GM18951 (cell line): ENCODE data around the gene KCNN4.
A peak's percentile ranks its signal among the peaks of the same experiment; 100 is the strongest.

ENCODE experiments used
- POLR2A ChIP-seq: IDR thresholded peaks from 4 replicates; pipeline ENCODE4 v1.6.1; 2011; ENCODE audit warnings: mild to moderate bottlenecking; ENCODE audit not compliant: insufficient read length, insufficient read depth; ENCODE audit errors: extremely low read depth
- in situ Hi-C: fragments of 300-500 bp; cut with MboI; formaldehyde crosslinking; loops from one replicate; pipeline ENCODE4 v1.12.0; 2022; ENCODE audit warnings: low sequenced_read_pairs, mixed read lengths, inconsistent platforms; ENCODE audit not compliant: unreplicated experiment

Gene KCNN4

DNA sequence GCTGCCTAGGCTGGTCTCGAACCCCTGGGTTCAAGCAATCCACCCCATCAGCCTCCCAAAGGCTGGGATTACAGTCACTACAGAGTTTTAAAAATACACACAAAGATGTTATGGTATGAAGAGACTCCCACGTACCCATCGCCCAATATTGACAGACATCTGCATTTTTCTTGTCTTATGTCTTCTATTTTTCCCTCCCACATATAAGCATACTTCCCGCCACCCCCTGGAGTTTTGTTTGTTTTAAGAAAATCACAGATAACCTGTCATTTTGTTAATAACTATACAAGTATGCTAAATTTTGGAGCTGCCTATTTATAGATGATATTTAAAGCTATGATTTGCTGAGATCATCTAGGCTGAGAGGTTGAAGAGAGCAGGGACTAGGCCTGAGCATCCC lies 19.8 kb downstream of the KCNN4 start:
- in situ Hi-C loops: no loop called here
- no peak for TF ChIP-seq POLR2A

DNA sequence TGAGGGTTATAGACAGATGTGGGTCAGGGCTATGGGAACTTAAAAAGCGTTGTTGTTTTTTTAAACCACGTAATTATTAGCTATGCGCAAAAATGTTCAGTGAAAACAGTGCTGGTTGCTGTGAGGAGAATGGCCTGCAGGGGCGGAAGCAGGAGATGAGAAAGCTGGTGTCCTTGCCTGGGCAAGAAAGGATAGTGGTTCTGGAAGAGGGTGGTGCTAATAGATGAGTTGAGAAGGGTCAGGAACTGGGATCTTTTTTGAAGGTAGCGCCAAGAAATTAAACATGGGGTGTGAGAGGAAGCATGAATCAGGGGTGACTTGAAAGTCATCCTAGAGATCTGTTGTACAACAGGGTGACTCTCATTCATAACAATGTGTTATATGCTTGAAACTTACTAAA lies 21.3 kb downstream of the KCNN4 start:
- in situ Hi-C loops: no loop called here
- TF ChIP-seq POLR2A: no peak

DNA sequence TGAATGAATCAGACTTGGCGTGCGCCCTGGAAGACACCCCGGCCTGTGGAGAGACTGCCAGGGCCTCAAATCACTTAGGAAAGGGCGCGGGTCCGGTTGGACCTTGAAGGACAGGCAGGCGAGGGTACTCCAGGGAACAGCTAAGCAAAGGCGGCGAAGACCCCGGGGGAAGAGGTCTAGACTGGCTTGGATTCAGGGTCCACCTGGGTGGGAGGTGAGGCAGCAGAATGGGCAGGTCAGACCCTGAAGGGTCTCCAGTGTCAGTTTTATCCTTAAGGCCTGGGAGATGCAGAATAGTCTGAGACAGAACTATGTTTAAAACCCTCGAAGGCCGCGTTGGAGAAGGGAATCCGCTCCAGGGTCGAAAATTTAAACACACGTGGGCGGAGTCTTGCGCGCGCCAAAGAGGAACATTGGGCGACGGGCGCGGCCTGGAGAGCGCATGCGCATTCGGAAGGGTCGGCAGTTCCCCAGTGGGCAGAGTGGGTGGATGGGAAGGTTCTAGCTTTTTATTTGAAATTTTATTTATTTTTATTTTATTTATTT lies 25.4 kb downstream of the KCNN4 start:
- peak; percentile 62 for TF ChIP-seq POLR2A
- in situ Hi-C loops: no loop called here

DNA sequence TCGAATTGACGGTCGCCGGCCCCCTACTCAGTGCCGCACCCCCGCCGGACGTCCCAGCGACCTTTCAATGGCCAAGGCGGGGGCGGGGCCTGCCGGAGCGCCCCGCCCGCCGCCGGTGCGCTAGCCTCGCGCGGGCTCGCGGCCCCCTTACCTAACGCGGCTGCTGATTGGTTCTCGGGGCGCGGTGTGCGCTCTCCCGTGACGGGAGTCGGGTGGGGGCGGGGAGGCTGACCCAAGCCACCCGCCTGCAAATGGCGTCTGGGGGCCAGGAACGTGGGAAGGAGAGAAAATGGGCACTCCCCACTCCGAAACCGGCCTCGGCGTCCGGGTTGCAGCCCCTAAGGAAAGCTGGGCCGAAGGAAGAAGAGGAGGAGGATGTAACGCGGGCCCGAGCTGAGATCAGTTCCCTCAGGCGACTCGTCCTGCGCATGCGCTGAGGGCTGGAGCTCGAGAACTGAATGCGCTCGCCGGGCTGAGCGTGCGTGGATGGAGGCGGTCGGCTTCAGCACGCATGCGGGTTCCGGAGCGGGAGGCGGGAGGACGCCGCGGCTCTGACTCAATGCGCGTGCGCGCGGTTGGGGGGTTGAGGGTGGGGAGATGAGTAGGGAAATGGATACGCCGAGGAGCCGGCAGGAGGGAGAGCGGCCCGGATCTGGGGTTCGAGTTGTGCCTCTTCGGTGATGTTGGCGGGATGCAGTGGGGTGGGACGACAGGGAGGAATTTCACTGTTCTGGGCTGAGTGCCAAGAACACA lies 26.1 kb downstream of the KCNN4 start, which contains the start of gene SMG9:
TSS of gene SMG9 (minus strand) at position 460 of the 753 bp plus-strand sequence. CDS start 4,221 bp downstream, outside the sequence.
- in situ Hi-C loops: no loop called here
- peak; percentile 66 for TF ChIP-seq POLR2A

DNA sequence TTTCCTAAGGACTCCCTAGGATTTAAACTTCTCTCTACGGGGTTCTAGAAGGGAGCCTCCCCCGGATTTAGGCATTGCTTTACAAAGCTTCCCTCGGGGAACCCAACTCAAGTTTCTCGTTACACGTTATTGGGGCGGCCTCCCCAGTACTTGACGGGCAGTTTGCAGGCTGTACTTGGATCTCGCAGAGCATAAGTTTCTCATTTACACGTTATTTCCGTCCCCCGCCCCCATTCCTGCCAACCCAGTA lies 26.6 kb downstream of the KCNN4 start:
- no peak for TF ChIP-seq POLR2A
- in situ Hi-C loops: no loop called here

DNA sequence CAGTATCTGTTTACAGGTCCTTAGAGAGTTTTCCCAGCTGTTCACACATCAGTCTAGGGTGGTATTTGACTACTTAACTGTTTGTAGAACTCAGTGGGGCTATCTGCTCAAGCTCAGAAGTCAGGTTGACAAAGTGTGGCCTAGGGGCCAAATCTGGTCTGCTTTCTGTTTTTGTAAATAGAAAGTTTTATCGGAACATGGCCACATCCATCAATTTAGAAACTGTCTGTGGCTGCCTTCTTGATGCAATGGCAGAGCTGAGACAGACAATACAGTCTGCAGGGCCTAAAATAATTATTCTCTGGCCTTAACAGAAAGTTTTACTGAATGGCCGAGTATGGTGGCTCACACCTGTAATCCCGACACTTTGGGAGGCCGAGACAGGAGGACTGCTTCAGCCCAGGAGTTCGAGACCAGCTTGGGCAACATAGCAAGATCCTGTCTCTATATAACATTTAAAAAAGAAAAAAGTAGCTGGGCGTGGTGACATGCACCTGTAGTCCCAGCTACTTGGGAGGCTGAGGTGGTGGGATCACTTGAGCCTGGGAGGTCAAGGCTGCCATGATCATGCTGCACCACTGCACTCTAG lies 28.4 kb downstream of the KCNN4 start:
- TF ChIP-seq POLR2A: no peak
- in situ Hi-C loops: no loop called here

DNA sequence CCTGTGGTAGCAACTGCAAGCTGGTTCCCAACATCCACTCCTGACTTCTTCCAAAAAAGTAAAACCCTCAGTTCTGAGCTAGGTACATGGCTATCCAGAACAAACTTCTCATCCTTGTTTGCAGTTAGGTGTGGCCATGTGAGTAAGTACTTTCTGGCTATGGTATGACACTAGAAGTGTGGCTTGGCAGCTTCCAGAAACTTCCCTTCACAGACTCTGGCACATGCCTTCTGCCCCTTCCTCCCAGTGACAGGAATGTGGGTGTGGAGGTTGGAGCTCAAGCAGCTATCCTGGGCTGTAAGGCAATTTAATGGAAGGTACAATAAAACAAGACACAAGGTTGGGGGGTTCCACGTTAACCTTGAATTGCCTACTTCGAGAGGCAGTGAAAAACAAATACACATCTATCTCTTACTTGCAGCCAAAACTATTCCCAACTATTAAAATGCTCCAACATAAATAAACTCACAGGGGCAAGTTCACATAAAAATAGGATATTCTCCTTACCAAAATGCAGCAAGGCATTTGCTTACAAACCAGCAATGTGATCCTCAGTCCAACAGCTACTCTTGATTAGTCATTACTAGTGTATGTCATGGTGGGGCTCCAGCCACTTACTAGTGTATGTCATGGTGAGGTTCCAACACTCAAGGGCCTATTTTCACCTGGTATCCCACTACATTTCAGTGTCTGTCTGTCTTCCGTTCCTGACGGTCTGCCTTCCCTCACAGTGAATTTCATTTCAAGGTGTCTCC lies 29.1 kb downstream of the KCNN4 start:
- in situ Hi-C loops: no loop called here

DNA sequence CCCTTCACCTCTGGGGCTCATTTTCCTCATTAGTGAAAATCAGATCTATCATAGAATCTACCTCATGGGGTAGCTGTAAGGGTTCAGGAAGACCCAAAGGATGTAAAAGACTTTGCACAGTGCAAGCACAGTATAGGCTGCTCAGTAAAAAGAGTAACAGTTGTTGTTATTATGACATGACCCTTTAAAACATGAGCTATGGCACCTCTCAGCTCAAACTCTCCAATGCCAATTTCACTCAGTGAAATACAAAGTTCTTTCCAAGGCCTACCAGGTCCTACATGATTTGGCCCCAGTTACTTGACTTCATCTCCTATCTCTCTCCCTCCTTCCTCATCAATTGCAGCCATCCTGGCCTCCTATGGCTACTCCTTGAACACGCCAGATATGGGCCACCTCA lies 30.9 kb downstream of the KCNN4 start:
- no peak for TF ChIP-seq POLR2A
- in situ Hi-C loops: no loop called here

More for the DNA sequence above, 29.1 kb downstream of the KCNN4 start:
- no peak for TF ChIP-seq POLR2A

DNA sequence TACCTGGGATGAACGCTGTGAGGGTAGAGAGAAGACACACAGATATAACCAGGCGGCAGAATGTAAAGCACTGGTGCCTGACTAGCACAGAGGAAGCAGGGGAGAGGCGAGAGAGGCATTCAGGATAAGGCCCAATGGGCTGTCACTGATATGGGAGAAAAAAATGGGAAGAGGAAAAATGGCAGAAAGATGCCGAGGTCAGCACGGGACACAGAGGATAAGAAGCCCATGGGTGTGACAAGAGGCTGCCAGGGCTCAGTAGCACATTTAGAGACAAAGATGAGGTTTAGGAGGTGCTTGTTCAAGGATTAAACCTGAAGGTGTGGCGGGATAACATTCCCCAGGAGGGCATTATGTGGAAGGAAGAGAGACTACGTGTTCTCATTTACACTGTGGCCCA lies 31.6 kb downstream of the KCNN4 start:
- no peak for TF ChIP-seq POLR2A
- in situ Hi-C loops: no loop called here

DNA sequence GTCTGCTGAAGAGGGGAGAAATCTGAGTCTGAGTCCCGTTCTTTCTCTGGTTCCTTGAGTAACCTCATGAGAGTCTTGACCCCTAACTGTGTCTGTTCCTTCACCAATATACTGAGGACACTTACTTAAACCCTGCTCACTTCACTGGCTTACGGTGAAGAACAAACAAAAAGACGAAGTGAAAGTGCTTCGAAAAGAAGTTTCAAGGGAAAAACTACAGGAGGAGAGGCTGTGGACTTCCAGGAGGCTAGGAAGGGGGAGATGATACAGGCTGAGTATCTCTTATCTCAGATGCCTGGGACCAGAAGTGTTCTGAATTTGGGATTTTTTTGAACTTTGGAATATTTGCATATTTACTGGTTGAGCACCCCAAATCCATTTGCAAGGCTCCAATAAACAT lies 32.1 kb downstream of the KCNN4 start:
- in situ Hi-C loops: no loop called here
- TF ChIP-seq POLR2A: no peak

DNA sequence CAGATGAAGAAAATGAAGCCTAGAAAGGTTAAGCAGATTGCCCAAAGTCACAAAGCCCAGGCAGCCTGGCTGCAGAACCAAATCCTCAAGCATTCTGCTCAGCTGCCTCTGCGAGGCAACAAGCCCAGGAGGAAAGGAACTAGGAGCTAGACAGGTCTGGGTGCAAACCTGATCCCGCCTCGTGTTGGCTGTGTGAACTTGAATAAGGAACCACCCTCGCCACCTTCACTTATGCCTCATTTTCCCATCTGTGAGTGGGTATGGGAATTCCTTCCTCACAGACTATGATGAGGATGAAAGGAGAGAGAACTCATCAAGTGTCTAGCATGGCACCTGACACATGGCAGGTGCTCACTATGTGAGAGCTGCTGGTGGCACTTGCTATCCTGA lies 32.6 kb downstream of the KCNN4 start:
- no peak for TF ChIP-seq POLR2A
- in situ Hi-C loops: no loop called here

DNA sequence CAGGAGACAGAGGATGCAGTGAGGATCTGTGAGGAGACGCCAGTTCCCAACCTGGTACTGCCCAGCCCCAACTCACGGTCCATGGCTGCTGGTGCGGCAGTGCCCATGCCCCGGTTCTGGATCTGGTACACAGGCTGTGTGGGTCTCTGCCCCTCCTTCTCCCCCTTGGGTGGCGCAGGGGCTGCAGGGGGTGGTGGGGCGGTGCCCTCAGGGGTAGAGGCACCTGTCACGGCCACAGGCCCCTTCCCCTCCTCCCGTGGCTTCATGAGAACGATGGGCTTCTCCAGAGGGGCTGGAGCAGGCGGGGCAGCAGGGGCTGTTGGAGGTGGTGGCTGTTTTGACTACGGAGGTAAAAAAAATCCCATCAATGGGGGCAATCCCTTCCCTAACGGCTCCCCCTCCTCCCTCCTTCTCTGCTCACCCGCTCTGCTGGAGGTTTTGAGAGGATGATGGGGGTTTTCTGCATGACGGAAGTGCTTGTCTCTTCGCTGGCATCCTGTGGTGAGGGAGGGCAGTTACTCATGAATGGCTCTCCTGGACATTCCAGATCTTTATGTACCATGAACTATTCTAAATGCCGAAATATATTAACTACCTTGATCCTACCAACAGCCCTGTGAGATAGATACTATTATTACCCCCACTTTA lies 33.1 kb downstream of the KCNN4 start:
- no peak for TF ChIP-seq POLR2A
- in situ Hi-C loops: no loop called here

DNA sequence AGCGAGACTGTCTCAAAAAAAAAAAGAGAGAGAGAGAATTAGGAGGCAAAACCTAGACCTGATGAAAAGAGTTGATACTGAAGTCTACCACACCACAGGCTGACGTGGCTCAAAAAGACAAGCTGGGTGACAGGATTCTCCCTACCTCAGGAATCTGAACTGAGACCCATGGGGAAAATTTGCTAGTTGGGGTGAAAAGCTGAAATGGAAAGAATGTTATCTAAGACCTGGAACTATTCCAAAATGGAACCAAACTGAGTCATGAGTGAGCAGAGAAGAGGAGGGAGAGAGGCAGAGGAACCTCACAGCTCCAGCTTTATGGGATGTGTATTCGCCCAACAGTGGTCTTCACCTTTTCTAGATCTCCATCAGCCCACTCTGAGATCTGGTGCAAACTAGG lies 37.7 kb downstream of the KCNN4 start:
- no peak for TF ChIP-seq POLR2A
- in situ Hi-C loops: loop anchor here (5.0 kb wide), 1 partner anchor 44 kb away; no protein-coding TSS in a partner anchor

DNA sequence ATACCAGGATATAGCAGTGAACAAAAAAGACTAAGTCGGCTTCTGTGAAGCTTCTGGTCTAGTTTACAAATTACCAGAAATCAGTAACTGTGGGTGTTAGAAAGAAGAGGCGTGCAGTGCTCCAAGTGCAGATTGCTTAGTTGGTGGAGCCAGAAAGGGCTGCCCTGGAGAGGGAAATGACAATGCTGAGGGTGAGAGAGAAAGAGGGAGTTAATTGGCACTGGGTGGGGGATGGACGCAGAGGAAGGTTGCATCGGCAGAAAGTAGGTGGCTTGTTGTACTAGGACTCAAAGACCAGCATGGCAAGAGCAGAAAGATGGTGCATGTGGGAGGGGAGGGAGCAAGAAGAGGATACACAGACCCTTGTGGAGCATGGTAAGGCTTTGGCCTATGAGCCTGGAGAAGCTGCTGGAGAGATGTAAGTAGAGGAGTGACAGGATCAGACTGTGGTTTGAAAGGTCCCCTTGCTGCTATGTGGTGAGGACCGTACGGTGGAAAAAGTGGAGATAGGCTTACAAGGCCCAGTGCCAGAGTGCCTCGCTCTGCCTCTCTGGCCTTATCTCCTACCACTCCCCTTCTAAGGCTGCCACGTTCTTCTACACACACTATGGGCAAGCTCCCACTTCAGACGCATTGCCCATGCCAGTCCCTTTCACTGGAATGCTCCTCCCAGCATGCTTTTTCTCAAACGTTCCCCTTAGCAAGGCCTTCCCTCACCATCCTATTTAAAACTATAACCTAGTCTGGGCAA lies 39.5 kb downstream of the KCNN4 start:
- TF ChIP-seq POLR2A: no peak
- in situ Hi-C loops: loop anchor here (5.0 kb wide), 1 partner anchor 46 kb away; no protein-coding TSS in a partner anchor
